GM12874 (cell line): ENCODE data around the gene POC1A.

Source experiments
- TF ChIP-seq, protein P1 (sequence below): IDR thresholded peaks from 2 replicates; pipeline ENCODE4 v1.5.1; 2011; ENCODE audit warnings: low read depth, mild to moderate bottlenecking, control low read depth, low read length, moderate library complexity; ENCODE audit not compliant: insufficient read depth

POC1A gene

DNA sequence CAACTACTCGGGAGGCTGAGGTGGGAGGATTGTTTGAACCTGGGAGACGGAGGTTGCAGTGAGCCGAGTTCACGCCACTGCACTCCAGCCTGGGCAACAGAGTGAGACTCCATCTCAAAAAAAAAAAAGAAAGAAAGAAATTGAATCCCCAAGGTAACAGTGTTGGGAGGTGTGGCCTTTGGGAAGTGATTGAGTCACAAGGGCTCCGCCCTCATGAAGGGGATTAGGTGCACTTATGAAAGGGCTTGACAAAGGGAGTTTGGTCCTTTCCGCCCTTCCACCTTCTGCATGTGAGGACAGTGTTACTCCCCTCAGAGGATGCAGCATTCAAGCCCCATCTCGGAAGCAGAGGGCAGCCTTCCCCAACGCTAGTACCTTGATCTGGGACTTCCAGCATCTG lies 21.3 kb downstream of the POC1A start:
- TF ChIP-seq, protein P1, sequence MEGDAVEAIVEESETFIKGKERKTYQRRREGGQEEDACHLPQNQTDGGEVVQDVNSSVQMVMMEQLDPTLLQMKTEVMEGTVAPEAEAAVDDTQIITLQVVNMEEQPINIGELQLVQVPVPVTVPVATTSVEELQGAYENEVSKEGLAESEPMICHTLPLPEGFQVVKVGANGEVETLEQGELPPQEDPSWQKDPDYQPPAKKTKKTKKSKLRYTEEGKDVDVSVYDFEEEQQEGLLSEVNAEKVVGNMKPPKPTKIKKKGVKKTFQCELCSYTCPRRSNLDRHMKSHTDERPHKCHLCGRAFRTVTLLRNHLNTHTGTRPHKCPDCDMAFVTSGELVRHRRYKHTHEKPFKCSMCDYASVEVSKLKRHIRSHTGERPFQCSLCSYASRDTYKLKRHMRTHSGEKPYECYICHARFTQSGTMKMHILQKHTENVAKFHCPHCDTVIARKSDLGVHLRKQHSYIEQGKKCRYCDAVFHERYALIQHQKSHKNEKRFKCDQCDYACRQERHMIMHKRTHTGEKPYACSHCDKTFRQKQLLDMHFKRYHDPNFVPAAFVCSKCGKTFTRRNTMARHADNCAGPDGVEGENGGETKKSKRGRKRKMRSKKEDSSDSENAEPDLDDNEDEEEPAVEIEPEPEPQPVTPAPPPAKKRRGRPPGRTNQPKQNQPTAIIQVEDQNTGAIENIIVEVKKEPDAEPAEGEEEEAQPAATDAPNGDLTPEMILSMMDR: no peak

DNA sequence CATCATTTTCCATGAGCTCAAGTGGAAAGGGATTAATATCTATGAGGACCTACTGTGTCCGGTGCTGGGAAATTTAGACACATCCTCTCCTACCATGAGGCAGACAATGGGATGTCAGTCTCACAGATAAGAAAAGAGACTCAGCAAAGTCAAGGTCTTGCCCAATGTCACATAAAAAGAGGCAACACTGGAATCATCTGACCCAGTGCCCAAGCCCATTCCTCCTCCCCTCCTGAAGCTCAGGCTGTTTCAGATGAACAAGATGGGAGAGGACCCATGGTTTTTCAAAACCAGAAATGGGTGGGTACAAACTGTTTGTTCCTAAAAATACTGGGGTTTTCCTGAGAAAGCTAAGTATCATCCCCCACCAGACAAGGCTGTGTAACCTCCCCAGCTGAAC lies 22.2 kb downstream of the POC1A start:
- TF ChIP-seq, protein P1: no peak

DNA sequence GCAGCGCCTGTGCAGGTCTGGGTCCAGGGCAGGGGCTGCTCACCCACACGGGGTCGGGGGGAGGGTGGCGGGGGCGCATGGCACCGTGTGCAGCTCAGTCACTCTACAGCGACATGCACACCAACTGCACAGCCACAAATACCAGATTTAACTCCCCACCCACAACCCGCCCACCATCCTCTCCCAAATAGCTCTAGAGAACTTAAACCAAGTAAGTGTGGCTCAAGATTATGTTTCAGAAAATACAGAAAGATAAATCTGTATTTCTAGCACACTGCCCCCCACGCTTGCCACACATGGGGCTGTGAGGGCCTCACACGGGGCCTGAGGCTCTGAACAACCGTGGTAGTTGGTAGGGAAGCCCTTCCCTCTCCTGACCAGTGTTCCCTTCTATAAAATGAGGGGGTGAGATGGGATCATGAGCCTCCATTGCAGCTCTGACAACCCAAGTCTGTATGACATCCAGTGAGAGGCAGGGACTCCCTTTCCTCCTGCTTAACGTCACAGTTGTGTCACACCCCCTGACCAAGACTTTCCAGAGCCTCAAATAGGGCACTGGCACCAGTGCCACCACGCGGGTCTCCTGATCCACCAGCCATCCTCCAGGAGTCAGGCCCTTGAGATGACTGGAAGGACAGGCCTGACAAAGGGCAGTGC lies 23.1 kb downstream of the POC1A start:
- TF ChIP-seq, protein P1: no peak

DNA sequence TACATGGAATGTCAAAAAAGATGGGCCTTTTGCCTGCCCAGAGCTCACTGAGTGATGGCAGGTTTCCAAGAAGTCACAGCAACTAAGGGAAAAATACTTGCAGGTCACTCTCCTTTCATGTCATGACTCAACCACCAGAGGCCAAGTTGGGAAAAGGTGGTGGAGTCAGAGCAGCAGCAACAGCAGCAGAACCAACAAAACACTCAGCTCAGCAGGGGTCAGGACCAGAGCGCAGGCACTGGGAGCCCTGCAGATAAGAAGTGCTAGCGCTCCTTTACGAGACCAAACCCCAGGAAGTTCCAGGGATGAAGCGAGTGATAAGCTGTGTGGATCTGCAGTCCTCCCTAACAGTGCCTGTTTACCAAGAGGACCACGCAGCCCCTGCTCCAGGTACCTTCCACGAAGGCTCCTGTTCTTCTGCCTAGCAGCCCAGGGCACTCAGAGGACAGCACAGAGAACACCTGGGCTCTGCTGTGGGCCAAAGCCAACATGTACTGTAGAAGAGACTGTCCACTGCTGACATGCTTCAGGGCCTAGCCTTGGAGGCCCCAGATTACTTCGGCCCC lies 26.0 kb downstream of the POC1A start:
- TF ChIP-seq, protein P1: no peak

DNA sequence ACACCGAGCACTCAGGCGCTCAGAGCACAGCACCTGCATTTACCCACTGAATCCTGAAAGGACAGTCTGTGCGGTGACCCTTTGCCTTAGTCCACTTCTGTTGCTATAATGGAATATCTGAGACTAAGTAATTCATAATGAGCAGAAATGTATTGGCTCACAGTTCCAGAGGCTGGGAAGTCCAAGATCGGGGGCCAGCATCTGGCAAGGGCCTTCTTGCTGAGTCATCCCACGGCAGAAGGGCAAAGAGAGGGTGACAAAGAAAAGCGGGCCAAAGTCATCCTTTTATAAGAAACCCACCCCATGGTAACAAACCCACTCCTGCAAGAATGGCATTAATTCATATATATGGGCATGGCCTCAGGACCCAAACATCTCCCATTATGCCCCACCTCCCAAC lies 27.7 kb downstream of the POC1A start:
- TF ChIP-seq, protein P1: no peak

DNA sequence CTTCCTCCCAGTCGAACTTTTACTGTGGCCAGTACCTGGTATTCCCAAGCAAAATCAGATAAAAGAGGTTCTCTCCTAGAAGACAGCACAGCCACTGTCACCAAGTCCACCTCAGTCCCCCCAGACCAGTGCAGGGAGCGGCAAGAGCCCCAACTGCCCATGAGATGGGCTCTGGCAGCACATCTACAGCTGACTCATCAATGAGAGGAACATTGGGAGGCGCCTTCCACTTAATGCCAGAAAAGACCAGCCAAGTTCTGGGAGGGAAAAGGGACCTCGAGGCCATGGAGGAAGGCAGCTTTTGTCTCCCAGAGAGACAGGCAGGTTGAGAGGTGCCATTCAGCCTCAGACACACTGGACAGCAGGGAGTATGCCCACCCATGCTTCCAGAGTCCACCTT lies 28.2 kb downstream of the POC1A start:
- TF ChIP-seq, protein P1: no peak

DNA sequence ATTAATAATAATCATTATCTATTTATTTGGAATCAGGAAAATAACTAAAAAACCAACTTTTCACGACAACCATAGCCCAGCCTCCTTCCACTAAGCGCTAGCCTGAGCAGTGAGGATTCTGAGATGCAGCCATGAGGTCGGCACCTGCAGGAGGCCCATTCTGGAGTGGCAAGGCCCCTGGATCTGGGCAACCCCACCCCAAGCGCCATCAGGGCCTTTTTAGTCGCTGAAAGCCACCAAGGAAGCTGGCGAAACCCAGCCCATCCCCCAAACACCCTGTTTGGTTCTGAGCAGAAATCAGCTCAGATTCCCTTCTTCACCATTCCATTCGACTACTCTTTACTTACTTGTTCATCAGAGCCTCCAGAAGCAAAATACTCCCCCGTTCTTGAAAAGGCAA lies 29.5 kb downstream of the POC1A start:
- TF ChIP-seq, protein P1: no peak
